CD8-positive, alpha-beta memory T cell (primary cell): Measurements from ENCODE around the gene B3GAT1. TPM values are rescaled to one million over a fixed set of nuclear protein-coding genes. Genes with fewer than 3 reads are reported as not detected.
A peak's percentile ranks its signal among the peaks of the same experiment; 100 is the strongest.
"Not testable (repeated sequence)": the region's sequence is repeated elsewhere in the genome, so short reads cannot be mapped to it uniquely, and the experiment has no call there.

Experiments
- CTCF ChIA-PET: fragments of 350-600 bp; sonication (Branson Sonifier 250); formaldehyde crosslinking; loops from one replicate; lab custom pipeline; 2021; ENCODE audit warnings: antibody characterized with exemption; lab: Charles Lee
- POLR2A ChIA-PET: fragments of 350-600 bp; sonication (Branson Sonifier 250); formaldehyde crosslinking; loops from one replicate; lab custom pipeline; 2021; ENCODE audit warnings: antibody characterized with exemption; lab: Charles Lee
- DNase-seq, 5 donors: peaks; one replicate each; pipeline versions ENCODE4 v3.0.0 to v3.0.0-alpha.2; 2020 to 2022; ENCODE audit warnings: mixed read lengths in 1 of 5
- H3K27ac ChIP-seq: one replicate; pipeline ENCODE4 v1.7.0; 2013; ENCODE audit warnings: low read depth, mild to moderate bottlenecking, low read length, moderate library complexity
- H3K27me3 ChIP-seq: 2 replicates; pipeline ENCODE4 v1.7.0; 2013; ENCODE audit warnings: low read length, mild to moderate bottlenecking; ENCODE audit not compliant: insufficient read depth, poor library complexity, severe bottlenecking
- H3K36me3 ChIP-seq: 2 replicates; pipeline ENCODE4 v1.7.0; 2013; ENCODE audit warnings: mild to moderate bottlenecking, low read length, moderate library complexity; ENCODE audit not compliant: insufficient read depth
- H3K4me1 ChIP-seq: 2 replicates; pipeline ENCODE4 v1.7.0; 2013; ENCODE audit warnings: mild to moderate bottlenecking, low read length, moderate library complexity; ENCODE audit not compliant: insufficient read depth
- H3K4me3 ChIP-seq: 2 replicates; pipeline ENCODE4 v1.7.0; 2013; ENCODE audit warnings: mild to moderate bottlenecking, low read length
- H3K9me3 ChIP-seq: 2 replicates; pipeline ENCODE4 v1.7.0; 2013; ENCODE audit warnings: mild to moderate bottlenecking, low read length
- H3K27ac Mint-ChIP-seq, 8 donors: one replicate each; pipeline ENCODE4 v1.8.0; 2020 to 2021; ENCODE audit warnings: mixed read lengths in 8 of 8, mild to moderate bottlenecking in 6 of 8, inconsistent platforms in 3 of 8, moderate library complexity in 3 of 8
- H3K27me3 Mint-ChIP-seq, 2 donors: one replicate each; pipeline ENCODE4 v1.8.0; 2020 to 2021; ENCODE audit warnings: mixed read lengths in 2 of 2, mild to moderate bottlenecking in 1 of 2, moderate library complexity in 1 of 2
- H3K36me3 Mint-ChIP-seq, 3 donors: one replicate each; pipeline ENCODE4 v1.8.0; 2020 to 2021; ENCODE audit warnings: mixed read lengths in 3 of 3, inconsistent platforms in 1 of 3, mild to moderate bottlenecking in 1 of 3
- H3K4me1 Mint-ChIP-seq, 3 donors: one replicate each; pipeline ENCODE4 v1.8.0; 2020 to 2021; ENCODE audit warnings: mixed read lengths in 3 of 3, inconsistent platforms in 1 of 3, mild to moderate bottlenecking in 1 of 3
- H3K4me3 Mint-ChIP-seq, 7 donors: one replicate each; pipeline ENCODE4 v1.8.0; 2020 to 2021; ENCODE audit warnings: mixed read lengths in 7 of 7, mild to moderate bottlenecking in 6 of 7, moderate library complexity in 4 of 7, inconsistent platforms in 2 of 7
- H3K9me3 Mint-ChIP-seq, 5 donors: one replicate each; pipeline ENCODE4 v1.8.0; 2020 to 2022; ENCODE audit warnings: mixed read lengths in 5 of 5, mild to moderate bottlenecking in 3 of 5, moderate library complexity in 2 of 5, inconsistent platforms in 1 of 5
- polyA plus RNA-seq: library from polyadenylated mRNA; unstranded; fragments of 300-500 nt; fragmentation: Illumina TruSeq; gene quantifications from one replicate; pipeline ENCODE4 v1.2.3, GENCODE V29; 2021
- total RNA-seq, 2 experiments: library from RNA; stranded (reverse); gene quantifications; one replicate each; pipeline ENCODE4 v1.2.3, GENCODE V29; 2021

The B3GAT1 gene
- total and polyA plus RNA-seq, 3 experiments from 2014 or later, result 0.07 to 0.44 (median 0.35) TPM

DNA sequence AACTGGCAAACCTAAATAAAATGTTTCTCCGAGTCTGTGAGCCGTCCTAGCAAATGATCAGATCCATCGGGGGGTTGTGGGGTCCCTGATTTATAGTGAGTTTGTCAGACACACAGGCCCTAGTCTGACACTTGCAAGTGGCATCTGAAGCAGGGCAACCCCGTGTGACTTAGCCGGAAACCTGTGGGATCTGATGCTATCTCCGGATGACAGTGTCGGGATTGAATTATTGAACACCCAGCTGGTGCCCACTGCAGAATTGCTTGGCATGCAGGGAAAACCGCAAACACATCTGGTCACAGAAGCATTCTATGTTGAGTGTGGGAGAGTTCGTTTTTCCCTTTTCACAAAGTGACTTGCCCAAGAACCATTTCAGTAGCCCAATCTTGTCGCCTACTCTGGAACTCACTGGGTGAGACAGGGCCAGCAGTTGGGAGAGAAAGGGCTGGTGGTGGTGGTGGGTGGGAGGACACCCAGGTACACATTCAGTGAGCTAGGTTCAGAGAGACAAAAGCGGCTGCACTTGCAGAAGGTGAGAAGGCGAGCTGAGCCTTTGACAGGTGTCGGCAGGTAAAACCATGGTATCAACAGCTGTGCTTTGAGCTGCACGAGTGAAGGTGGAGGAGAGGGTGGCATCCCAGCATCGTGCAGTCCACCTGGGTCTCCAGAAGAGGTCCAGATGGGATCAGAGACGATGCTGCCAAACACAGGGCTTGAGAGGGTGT is 33.7 kb upstream of the B3GAT1 start:
- CTCF ChIA-PET, result no interaction called here

DNA sequence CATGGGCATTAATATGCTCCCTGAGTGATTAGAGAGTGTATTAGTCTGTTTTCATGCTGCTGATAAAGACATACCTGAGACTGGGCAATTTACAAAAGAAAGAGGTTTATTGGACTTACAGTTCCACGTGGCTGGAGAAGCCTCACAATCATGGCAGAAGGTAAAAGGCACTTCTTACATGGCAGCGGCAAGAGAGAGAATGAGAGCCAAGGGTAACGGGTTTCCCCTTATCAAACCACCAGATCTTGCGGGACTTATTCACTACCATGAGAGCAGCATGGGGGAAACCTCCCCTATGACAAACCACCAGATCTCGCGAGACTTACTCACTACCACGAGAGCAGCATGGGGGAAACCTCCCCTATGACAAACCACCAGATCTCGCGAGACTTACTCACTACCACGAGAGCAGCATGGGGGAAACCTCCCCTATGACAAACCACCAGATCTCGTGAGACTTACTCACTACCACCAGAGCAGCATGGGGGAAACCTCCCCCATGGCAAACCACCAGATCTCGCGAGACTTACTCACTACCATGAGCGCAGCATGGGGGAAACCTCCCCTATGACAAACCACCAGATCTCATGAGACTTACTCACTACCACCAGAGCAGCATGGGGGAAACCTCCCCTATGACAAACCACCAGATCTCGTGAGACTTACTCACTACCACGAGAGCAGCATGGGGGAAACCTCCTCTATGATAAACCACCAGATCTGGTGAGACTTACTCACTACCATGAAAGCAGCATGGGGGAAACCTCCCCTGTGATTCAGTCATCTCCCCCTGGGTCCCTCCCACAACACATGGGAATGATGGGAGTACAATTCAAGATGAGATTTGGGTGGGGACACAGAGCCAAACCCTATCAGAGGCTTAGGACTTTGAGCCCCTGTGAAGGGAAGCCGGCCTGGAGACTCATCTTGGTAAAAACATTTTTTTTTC is 32.4 kb upstream of the B3GAT1 start:
- CTCF ChIA-PET, H3K9me3 ChIP-seq, H3K27me3 ChIP-seq, H3K9me3 Mint-ChIP-seq, POLR2A ChIA-PET, DNase-seq, H3K36me3 Mint-ChIP-seq, H3K4me1 ChIP-seq, H3K27ac Mint-ChIP-seq, H3K36me3 ChIP-seq, H3K4me3 ChIP-seq, H3K4me1 Mint-ChIP-seq, H3K27ac ChIP-seq, H3K4me3 Mint-ChIP-seq: not testable (repeated sequence)
- H3K27me3 Mint-ChIP-seq, result peaks cover 3 to 23% of the 10 kb centered on the region in 2 donors

More for the DNA sequence above, 33.7 kb upstream of the B3GAT1 start:
- H3K4me3 ChIP-seq, result no peak overlapping the region
- no peaks in the 10 kb centered on the region for H3K4me1 ChIP-seq
- H3K36me3 Mint-ChIP-seq, result no peaks in the 10 kb centered on the region
- H3K27me3 ChIP-seq, result no peaks in the 10 kb centered on the region
- no peaks in the 10 kb centered on the region for H3K9me3 ChIP-seq
- POLR2A ChIA-PET, result no interaction called here
- H3K36me3 ChIP-seq, result no peaks in the 10 kb centered on the region
- H3K4me1 Mint-ChIP-seq, result no peaks in the 10 kb centered on the region
- no peak overlapping the region for H3K27ac ChIP-seq
- DNase-seq, result no peak
- H3K9me3 Mint-ChIP-seq, result peaks cover 0 to 2% (median 0%) of the 10 kb centered on the region in 5 donors
- peaks cover 3 to 16% of the 10 kb centered on the region in 2 donors for H3K27me3 Mint-ChIP-seq
- H3K4me3 Mint-ChIP-seq, result no peak overlapping the region
- peak overlapping the region in 2 of 8 donors; percentile 19 to 26 for H3K27ac Mint-ChIP-seq

DNA sequence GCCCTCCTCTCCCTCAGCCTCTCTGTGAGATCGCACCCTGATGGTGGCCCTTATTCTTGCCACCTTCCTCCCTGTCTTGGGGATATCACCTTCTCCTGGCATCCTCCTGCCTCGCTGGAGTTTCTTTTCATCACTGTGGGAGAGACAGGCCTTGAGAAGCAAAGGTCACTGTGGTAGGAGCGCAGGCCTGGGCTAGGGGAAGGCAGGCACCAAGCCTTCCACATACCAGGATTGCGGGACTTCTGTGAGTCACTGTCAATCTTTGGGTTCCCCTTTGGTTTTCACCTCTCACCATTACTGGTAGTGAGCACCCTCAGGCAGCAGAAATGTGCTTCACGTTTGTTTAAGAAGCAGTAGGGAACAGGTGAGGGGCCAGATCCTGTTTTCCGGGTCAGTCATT is 31.2 kb upstream of the B3GAT1 start:
- Mint-ChIP-seq H3K27me3 (peaks cover 3 to 29% of the 10 kb centered on the region in 2 donors), H3K36me3 (no peaks in the 10 kb centered on the region), H3K4me1 (no peaks in the 10 kb centered on the region), H3K4me3 (no peak overlapping the region), H3K9me3 (peaks cover 0 to 2% (median 0%) of the 10 kb centered on the region in 5 donors), H3K27ac (peak overlapping the region in 1 of 8 donors; percentile 32)
- Histone ChIP-seq H3K4me3 (no peak overlapping the region), H3K36me3 (no peaks in the 10 kb centered on the region), H3K9me3 (no peaks in the 10 kb centered on the region), H3K27me3 (no peaks in the 10 kb centered on the region), H3K4me1 (no peaks in the 10 kb centered on the region), H3K27ac (no peak overlapping the region)
- DNase-seq, result no peak
- ChIA-PET POLR2A (no interaction called here), CTCF (no interaction called here)

DNA sequence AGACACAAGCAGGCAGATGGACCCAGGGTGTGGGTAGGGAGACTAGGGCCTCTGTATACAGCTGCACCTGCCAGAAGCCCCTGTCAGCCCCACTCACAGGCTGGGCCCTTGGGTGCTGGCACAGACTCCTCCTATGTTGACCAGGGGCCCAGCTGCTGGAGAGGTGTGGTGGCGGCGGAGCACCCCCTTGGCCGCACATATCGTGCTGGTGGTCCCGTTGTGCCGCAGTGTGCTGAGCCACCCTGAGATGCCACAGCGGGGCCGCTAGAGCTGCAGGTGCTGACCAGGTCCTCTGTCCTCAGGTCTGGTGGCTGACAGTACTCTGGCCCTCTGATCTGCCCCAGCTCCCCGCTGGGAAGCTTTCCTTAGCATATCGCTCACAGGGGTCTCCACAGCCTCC is 30.2 kb upstream of the B3GAT1 start:
- H3K4me1 ChIP-seq, result no peaks in the 10 kb centered on the region
- no peak overlapping the region for H3K4me3 Mint-ChIP-seq
- H3K27me3 ChIP-seq, result no peaks in the 10 kb centered on the region
- DNase-seq, result no peak
- no peak overlapping the region for H3K27ac Mint-ChIP-seq
- H3K9me3 Mint-ChIP-seq, result peaks cover 0 to 2% (median 0%) of the 10 kb centered on the region in 5 donors
- peaks cover 4 to 29% of the 10 kb centered on the region in 2 donors for H3K27me3 Mint-ChIP-seq
- ChIA-PET CTCF (no interaction called here), POLR2A (no interaction called here)
- no peaks in the 10 kb centered on the region for H3K4me1 Mint-ChIP-seq
- no peak overlapping the region for H3K27ac ChIP-seq
- no peak overlapping the region for H3K4me3 ChIP-seq
- H3K36me3 ChIP-seq, result no peaks in the 10 kb centered on the region
- H3K9me3 ChIP-seq, result no peaks in the 10 kb centered on the region
- no peaks in the 10 kb centered on the region for H3K36me3 Mint-ChIP-seq

DNA sequence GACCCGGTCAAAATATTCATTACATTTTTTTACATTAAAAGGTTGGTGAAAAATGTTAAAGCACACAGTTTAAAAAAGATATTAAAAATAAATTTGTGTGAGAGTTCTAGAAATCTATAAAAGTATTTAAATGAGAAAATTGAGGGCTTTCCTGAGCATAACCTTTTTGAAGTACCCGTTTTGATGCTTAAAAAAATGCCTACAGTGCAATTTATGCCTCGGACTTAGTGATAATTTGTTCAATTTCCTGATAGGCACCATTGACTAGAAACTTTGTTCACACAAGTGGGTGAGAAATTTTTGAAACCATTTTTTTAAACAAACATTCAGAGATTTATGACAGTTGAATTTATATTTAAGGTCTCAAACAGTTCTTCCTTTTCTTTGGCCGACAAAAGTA is 29.7 kb upstream of the B3GAT1 start:
- H3K9me3 Mint-ChIP-seq, result peaks cover 0 to 2% (median 0%) of the 10 kb centered on the region in 5 donors
- Histone ChIP-seq H3K27ac (no peak overlapping the region), H3K27me3 (no peaks in the 10 kb centered on the region), H3K9me3 (no peaks in the 10 kb centered on the region), H3K4me3 (no peak overlapping the region), H3K36me3 (no peaks in the 10 kb centered on the region), H3K4me1 (no peaks in the 10 kb centered on the region)
- DNase-seq, result no peak
- H3K27me3 Mint-ChIP-seq, result peaks cover 4 to 26% of the 10 kb centered on the region in 2 donors
- no peak overlapping the region for H3K27ac Mint-ChIP-seq
- CTCF ChIA-PET, result no interaction called here
- H3K36me3 Mint-ChIP-seq, result no peaks in the 10 kb centered on the region
- no peak overlapping the region for H3K4me3 Mint-ChIP-seq
- POLR2A ChIA-PET, result no interaction called here
- H3K4me1 Mint-ChIP-seq, result no peaks in the 10 kb centered on the region

DNA sequence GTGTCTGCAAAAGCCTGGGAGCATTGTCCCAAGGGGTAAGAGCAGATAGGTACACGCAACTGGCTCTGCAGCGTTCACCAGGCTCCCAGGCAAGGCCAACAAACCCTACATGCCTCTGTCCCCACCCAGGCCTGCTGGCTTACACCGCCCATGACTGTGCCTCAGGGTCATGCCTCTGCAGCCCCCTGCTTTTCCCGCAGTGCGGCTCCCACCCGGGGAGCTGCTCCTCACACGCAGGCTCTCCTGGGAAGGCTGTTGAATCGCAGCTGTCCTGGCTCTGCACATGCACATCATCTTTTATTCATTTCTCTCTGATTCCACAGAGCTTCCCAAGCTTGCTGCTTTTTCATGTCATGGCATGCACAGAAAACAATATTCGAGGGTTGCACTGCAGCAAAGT is 29.2 kb upstream of the B3GAT1 start:
- POLR2A ChIA-PET, result no interaction called here
- no peaks in the 10 kb centered on the region for H3K36me3 Mint-ChIP-seq
- Histone ChIP-seq H3K9me3 (no peaks in the 10 kb centered on the region), H3K36me3 (no peaks in the 10 kb centered on the region), H3K4me3 (no peak overlapping the region), H3K27me3 (no peaks in the 10 kb centered on the region), H3K27ac (no peak overlapping the region), H3K4me1 (no peaks in the 10 kb centered on the region)
- H3K27ac Mint-ChIP-seq, result no peak overlapping the region
- no peak for DNase-seq
- H3K4me1 Mint-ChIP-seq, result no peaks in the 10 kb centered on the region
- CTCF ChIA-PET, result no interaction called here
- H3K27me3 Mint-ChIP-seq, result peaks cover 4 to 26% of the 10 kb centered on the region in 2 donors
- H3K4me3 Mint-ChIP-seq, result no peak overlapping the region
- H3K9me3 Mint-ChIP-seq, result peaks cover 0 to 2% (median 0%) of the 10 kb centered on the region in 5 donors

DNA sequence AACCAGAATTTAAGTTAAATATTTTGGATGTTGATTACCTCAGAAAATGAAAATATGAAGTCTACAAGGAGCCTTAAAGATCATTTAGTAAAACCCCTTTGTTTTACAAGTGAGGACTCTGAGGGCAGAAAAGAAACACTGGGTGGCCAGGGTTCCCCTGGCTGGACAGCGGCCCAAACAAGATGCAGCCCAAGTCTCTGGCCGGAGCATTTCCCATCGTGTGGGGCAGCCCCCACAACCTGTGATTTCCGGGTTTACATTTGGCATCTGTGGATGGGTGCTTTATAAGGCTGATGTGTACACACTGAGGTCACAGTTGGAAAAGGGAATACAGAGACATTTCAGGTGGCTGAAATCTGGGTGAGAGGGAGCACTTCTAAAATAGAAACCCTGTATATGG is 28.8 kb upstream of the B3GAT1 start:
- no peak for DNase-seq
- CTCF ChIA-PET, result no interaction called here

More for the DNA sequence above, 28.8 kb upstream of the B3GAT1 start:
- Mint-ChIP-seq H3K27ac (no peak overlapping the region), H3K4me1 (no peaks in the 10 kb centered on the region), H3K4me3 (no peak overlapping the region), H3K36me3 (no peaks in the 10 kb centered on the region), H3K9me3 (peaks cover 0 to 2% (median 0%) of the 10 kb centered on the region in 5 donors), H3K27me3 (peaks cover 4 to 25% of the 10 kb centered on the region in 2 donors)
- POLR2A ChIA-PET, result no interaction called here
- Histone ChIP-seq H3K9me3 (no peaks in the 10 kb centered on the region), H3K27me3 (no peaks in the 10 kb centered on the region), H3K4me1 (no peaks in the 10 kb centered on the region), H3K4me3 (no peak overlapping the region), H3K27ac (no peak overlapping the region), H3K36me3 (no peaks in the 10 kb centered on the region)
